Loucy (cell line): ENCODE results near the gene CD101.

Experiments used
- CTCF ChIP-seq: fragments of 200-600 bp; sonication (generic); conservative IDR thresholded peaks from 2 replicates; pipeline ENCODE4 v1.5.1; 2014; ENCODE audit warnings: mild to moderate bottlenecking, antibody characterized with exemption, low read length
- EZH2phosphoT487 ChIP-seq: fragments of 200-600 bp; IDR thresholded peaks from 2 replicates; pipeline ENCODE4 v1.6.1; 2018; ENCODE audit warnings: antibody characterized with exemption, mild to moderate bottlenecking, moderate library complexity, borderline replicate concordance

- TF ChIP-seq CTCF (no peak), EZH2phosphoT487 (no peak)
Observed at GRCh38 chr1:117045644-117046043, 44.1 kb downstream of the CD101 start.
